Hepatocyte (in vitro differentiated cells): ENCODE measurements around the gene OSBPL10.

Experiments
- CTCF ChIP-seq: fragments of 200-600 bp; sonication (generic); IDR thresholded peaks from 2 replicates; pipeline ENCODE4 v1.5.1; 2016; ENCODE audit warnings: antibody characterized with exemption, mild to moderate bottlenecking; ENCODE audit not compliant: poor library complexity
- EZH2 ChIP-seq: fragments of 200-600 bp; sonication (generic); IDR thresholded peaks from 2 replicates; pipeline ENCODE4 v1.6.1; 2016; ENCODE audit warnings: antibody characterized with exemption, mild to moderate bottlenecking, borderline replicate concordance
- EZH2phosphoT487 ChIP-seq: fragments of 200-600 bp; sonication (generic); IDR thresholded peaks from one replicate; pipeline ENCODE4 v1.6.1; 2018; ENCODE audit warnings: antibody characterized with exemption, mild to moderate bottlenecking, low read depth, moderate library complexity; ENCODE audit not compliant: unreplicated experiment, severe bottlenecking

GRCh38 chr3:31654998-31655397, 326.1 kb downstream of the OSBPL10 start:
- TF ChIP-seq CTCF (no peak), EZH2phosphoT487 (no peak), EZH2 (no peak)
